K562 (cell line): ENCODE results near the gene FAM124B. TPM values are rescaled to one million over a fixed set of nuclear protein-coding genes. Genes with fewer than 3 reads are reported as not detected.
"Not testable (repeated sequence)": the region's sequence is repeated elsewhere in the genome, so short reads cannot be mapped to it uniquely, and the experiment has no call there.

Experiments used
- ATAC-seq: fragments of 200-7000 bp; cut with Tn5 transposase; 3 replicates; pipeline ENCODE4 v1.9.1; 2020; ENCODE audit warnings: moderate library complexity
- BruUV-seq: library from RNA; stranded (reverse); fragments of 400-500 nt; replicated peaks from 2 replicates; lab custom pipeline; 2021; lab: Mats Ljungman, UMichigan
- CTCF ChIA-PET: fragments of 300-600 bp; formaldehyde crosslinking; extraction: SDS; loops from one replicate; lab custom pipeline; 2021; ENCODE audit warnings: low intra/inter-chr PET ratio; lab: Yijun Ruan, JAX
- POLR2A ChIA-PET: fragments of 300-600, 350-650 bp; sonication (Branson Sonifier 250); formaldehyde crosslinking; extraction: SDS; loops from one replicate; lab custom pipeline; 2021; ENCODE audit warnings: antibody characterized with exemption, inconsistent platforms; lab: Yijun Ruan, JAX
- DNase-seq, 4 experiments: peaks; one replicate each; pipeline versions ENCODE4 v3.0.0 to v3.0.0-alpha.2; 2011 to 2018; ENCODE audit warnings: low spot score in 3 of 4, mixed read lengths in 3 of 4; ENCODE audit errors: extremely low read depth in 1 of 4
- FAIRE-seq: peaks from 2 replicates; lab custom pipeline; 2011; peaks lifted over from hg19 to GRCh38; lab: Jason Lieb, UNC
- H2AFZ ChIP-seq: 2 replicates; pipeline ENCODE4 v1.6.0; 2011; ENCODE audit warnings: low read depth, low read length, control low read depth, inconsistent platforms
- H3K27ac ChIP-seq: fragments of 200-600 bp; 3 replicates; pipeline ENCODE4 v1.8.0; 2011; ENCODE audit warnings: low read depth, mild to moderate bottlenecking, control low read depth, inconsistent platforms, low read length, moderate library complexity, mixed read lengths; ENCODE audit errors: extremely low read depth
- H3K27me3 ChIP-seq, 2 experiments: fragments of 300-600 bp in 1 of 2; 2 replicates in 1 of 2; 3 replicates in 1 of 2; pipeline versions ENCODE4 v1.6.0 to v1.8.0; 2011; ENCODE audit warnings: inconsistent platforms in 2 of 2, low read length in 2 of 2, mild to moderate bottlenecking in 1 of 2, mixed read lengths in 1 of 2, moderate library complexity in 1 of 2; ENCODE audit not compliant: control insufficient read depth in 2 of 2, insufficient read depth in 2 of 2
- H3K36me3 ChIP-seq: fragments of 300-600 bp; 3 replicates; pipeline ENCODE4 v1.8.0; 2011; ENCODE audit warnings: mild to moderate bottlenecking, low read length, inconsistent platforms; ENCODE audit not compliant: control insufficient read depth, insufficient read depth
- H3K4me1 ChIP-seq, 2 experiments: fragments of 200-600 bp in 1 of 2; replicated peaks in 1 of 2; 2 replicates in 1 of 2; 3 replicates in 1 of 2; pipeline versions ENCODE4 v1.5.1 to v1.8.0; 2011; ENCODE audit warnings: inconsistent platforms in 2 of 2, low read length in 2 of 2, mild to moderate bottlenecking in 1 of 2, mixed read lengths in 1 of 2, moderate library complexity in 1 of 2; ENCODE audit not compliant: control insufficient read depth in 2 of 2, insufficient read depth in 2 of 2
- H3K4me2 ChIP-seq: 2 replicates; pipeline ENCODE4 v1.6.1; 2011; ENCODE audit warnings: low read length, control low read depth, inconsistent platforms, mixed read lengths; ENCODE audit not compliant: insufficient read depth
- H3K4me3 ChIP-seq: fragments of 200-600 bp; sonication (generic), shearing (Covaris generic); 2 replicates; pipeline ENCODE4 v1.5.1; 2016; ENCODE audit warnings: control low read depth, inconsistent platforms
- H3K79me2 ChIP-seq: fragments of 200-600 bp; 3 replicates; pipeline ENCODE4 v1.8.0; 2011; ENCODE audit warnings: low read length, inconsistent platforms; ENCODE audit not compliant: control insufficient read depth, insufficient read depth
- H3K9ac ChIP-seq, 2 experiments: 2 replicates each; pipeline versions ENCODE4 v1.6.0 to v1.6.1; 2011; ENCODE audit warnings: low read depth in 2 of 2, low read length in 2 of 2, control low read depth in 1 of 2, inconsistent platforms in 1 of 2, mild to moderate bottlenecking in 1 of 2, mixed read lengths in 1 of 2; ENCODE audit not compliant: insufficient read depth in 1 of 2
- H3K9me1 ChIP-seq: one replicate; pipeline ENCODE4 v1.6.0; 2011; ENCODE audit warnings: inconsistent platforms, mild to moderate bottlenecking, low read length, moderate library complexity; ENCODE audit not compliant: control insufficient read depth, insufficient read depth
- H3K9me3 ChIP-seq: replicated peaks from 2 replicates; pipeline ENCODE4 v1.5.1; 2011; ENCODE audit warnings: low read depth, low read length, inconsistent platforms; ENCODE audit not compliant: control insufficient read depth, insufficient read depth
- H4K20me1 ChIP-seq: replicated peaks from 2 replicates; pipeline ENCODE4 v1.6.1; 2011; ENCODE audit warnings: low read length, inconsistent platforms, mixed read lengths; ENCODE audit not compliant: control insufficient read depth, insufficient read depth
- CEBPB ChIP-seq: fragments of 450-650 bp; IDR thresholded peaks from 2 replicates; pipeline ENCODE4 v1.6.1; 2016; ENCODE audit warnings: missing genetic modification characterization, missing compliant biosample characterization
- CEBPG ChIP-seq, 3 experiments: fragments of 200-800 bp in 1 of 3; sonication (Bioruptor generic) in 1 of 3; sonication (generic) in 1 of 3; formaldehyde crosslinking in 1 of 3; IDR thresholded peaks in 2 of 3; conservative IDR thresholded peaks in 1 of 3; 2 replicates each; pipeline versions ENCODE4 v1.6.1 to v1.8.0; 2016 to 2022; ENCODE audit warnings: missing compliant biosample characterization in 2 of 3, missing genetic modification characterization in 2 of 3, mild to moderate bottlenecking in 1 of 3, missing genetic modification reagents in 1 of 3
- ZNF212 ChIP-seq: fragments of 450-650 bp; formaldehyde crosslinking; IDR thresholded peaks from 2 replicates; pipeline ENCODE4 v1.4.0; 2020; ENCODE audit warnings: mild to moderate bottlenecking
- WGBS: fragments of 100-300 bp; shearing (Covaris generic); methylation state at CpG from one replicate; pipeline ENCODE4 v1.1.6; 2016; ENCODE audit warnings: low coverage, mixed read lengths; ENCODE audit not compliant: insufficient coverage; ENCODE audit errors: missing lambda C conversion rate; 5-methylcytosine and 5-hydroxymethylcytosine counted together
- in situ Hi-C: fragments of 300-500 bp; cut with MboI; formaldehyde crosslinking; loops from 4 replicates; pipeline ENCODE4 v1.15.0; 2018; ENCODE audit warnings: inconsistent platforms, mixed read lengths
- intact Hi-C: fragments of 100-400 bp; cut with micrococcal nuclease; formaldehyde crosslinking; loops from 2 replicates; pipeline ENCODE4 v1.14.2; 2022
- polyA plus RNA-seq, 8 experiments: library from polyadenylated mRNA; depleted of rRNA in 4 of 8; stranded (reverse) in 5 of 8; unstranded in 3 of 8; fragments of >200 nt; fragmentation: Nextera tagmentation in 2 of 8; fragmentation: Illumina TruSeq in 1 of 8; extraction: Ambion mirVana in 2 of 8; extraction: Trizol in 1 of 8; gene quantifications; 2 replicates each; pipeline versions ENCODE4 v1.2.1 to v1.2.3, GENCODE V29; 2011 to 2014; ENCODE audit warnings: inconsistent platforms in 1 of 8, missing spikeins in 1 of 8
- total RNA-seq, 7 experiments: library from RNA; depleted of rRNA in 6 of 7; stranded (reverse); fragments of >200 nt in 6 of 7; fragmentation: Illumina TruSeq in 2 of 7; extraction: Trizol in 2 of 7; gene quantifications; 2 replicates each; pipeline versions ENCODE4 v1.2.1 to v1.2.3, GENCODE V29; 2011 to 2021; ENCODE audit warnings: low replicate concordance in 1 of 7
- TF ChIP-seq, protein P1 (sequence below): fragments of 450-650 bp; formaldehyde crosslinking; IDR thresholded peaks from 2 replicates; pipeline ENCODE4 v1.4.0; 2022; ENCODE audit warnings: missing genetic modification characterization
- TF ChIP-seq, protein P2 (sequence below): fragments of 250-450 bp; sonication (Bioruptor Pico); IDR thresholded peaks from 2 replicates; pipeline ENCODE4 v1.5.0; 2021
- TF ChIP-seq, protein P3 (sequence below): sonication (generic); formaldehyde crosslinking; IDR thresholded peaks from 2 replicates; pipeline ENCODE4 v1.4.0; 2020; ENCODE audit warnings: mild to moderate bottlenecking, missing genetic modification reagents

Gene FAM124B
- total and polyA plus RNA-seq, 9 of the 15 experiments (the other 6 are each of a cell fraction or from before 2014, with no cell fraction given): 6.2 to 21.4 (median 9.3) TPM

DNA sequence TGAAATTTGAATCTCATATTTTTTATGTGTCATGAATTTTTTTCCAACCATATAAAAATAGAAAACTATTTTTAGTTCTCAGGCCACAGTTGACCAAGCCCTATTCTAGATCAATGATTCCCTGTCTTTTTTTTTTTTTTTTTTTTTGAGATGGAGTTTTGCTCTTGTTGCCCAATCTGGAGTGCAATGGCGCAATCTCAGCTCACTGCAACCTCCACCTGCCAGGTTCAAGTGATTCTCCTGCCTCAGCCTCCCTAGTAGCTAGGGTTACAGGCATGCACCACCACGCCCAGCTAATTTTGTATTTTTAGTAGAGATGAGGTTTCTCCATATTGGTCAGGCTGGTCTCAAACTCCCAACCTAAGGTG, 19.6 kb downstream of the FAM124B start:
- H3K36me3 ChIP-seq: peaks cover 20% of the 10 kb centered on the region; the same call in 2 of the 3 replicates
- H3K4me1 ChIP-seq: peaks cover 9 to 26% of the 10 kb centered on the region in 2 experiments; a peak in 4 of 5 replicates
- FAIRE-seq, DNase-seq, H3K9ac ChIP-seq, H3K9me3 ChIP-seq, BruUV-seq, H3K27me3 ChIP-seq, ATAC-seq, H3K9me1 ChIP-seq, in situ Hi-C loops, H3K4me2 ChIP-seq, intact Hi-C loops, CTCF ChIA-PET, H3K27ac ChIP-seq, H4K20me1 ChIP-seq, H2AFZ ChIP-seq, H3K4me3 ChIP-seq: not testable (repeated sequence)
- peaks cover 29% of the 10 kb centered on the region for H3K79me2 ChIP-seq
- POLR2A ChIA-PET: interaction anchor here (0.8 kb wide), 1 partner anchor 10 kb away, joined by 3 read pairs; no protein-coding TSS in a partner anchor
- WGBS: no CpG with 5 or more reads among the region's 2 CpGs
- TF ChIP-seq CEBPB (tag) (peak; percentile 58), CEBPG (CRISPR knock-in tag; IDR thresholded peaks at IDR 0.05) (peak; percentile 33; the same call in 1 of the 2 replicates), CEBPG (tag; conservative IDR thresholded peaks at IDR 0.05 in 1 of 2, IDR thresholded peaks at IDR 0.05 in 1 of 2) (peak in 1 of 2 experiments; percentile 32; a peak in 1 of 4 replicates)

DNA sequence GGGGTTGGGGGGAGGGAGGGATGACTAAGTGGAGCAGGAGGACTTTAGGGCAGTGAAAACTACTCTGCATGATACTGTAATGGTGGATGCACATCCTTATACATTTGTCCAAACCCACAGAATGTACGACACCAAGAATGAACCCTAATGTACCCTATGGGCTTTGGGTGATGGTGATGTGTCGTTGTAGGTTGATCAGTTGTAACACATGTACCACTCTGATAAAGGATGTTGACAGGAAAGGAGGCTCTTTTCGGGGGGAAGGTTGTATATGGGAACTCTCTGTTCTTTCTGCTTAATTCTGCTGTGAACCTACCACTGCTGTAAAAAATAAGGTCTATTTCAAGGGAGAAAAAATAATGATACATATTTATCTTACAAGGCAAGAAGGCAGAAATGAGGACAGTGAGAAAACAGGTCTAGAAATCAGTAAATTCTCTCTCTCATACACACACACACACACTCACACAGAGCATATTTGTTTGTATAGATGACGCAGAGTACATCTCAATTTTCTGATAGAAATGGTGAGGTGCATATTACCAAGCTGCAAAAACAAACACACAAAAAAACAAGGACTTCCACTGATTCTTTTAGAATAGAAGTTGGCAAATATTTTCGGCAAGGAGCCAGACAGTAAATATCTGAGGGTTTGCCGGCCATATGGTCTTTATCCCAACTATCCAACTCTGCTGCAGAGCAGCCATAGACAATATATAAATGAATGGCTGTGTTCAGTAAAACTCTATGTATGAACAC, 20.2 kb downstream of the FAM124B start:
- Histone ChIP-seq H3K9me1 (no peaks in the 10 kb centered on the region), H3K4me3 (no peak overlapping the region), H2AFZ (no peak overlapping the region), H3K9me3 (no peaks in the 10 kb centered on the region), H3K4me2 (no peak overlapping the region), H3K9ac (no peak overlapping the region), H3K27me3 (no peaks in the 10 kb centered on the region), H3K79me2 (peaks cover 25% of the 10 kb centered on the region), H3K27ac (no peak overlapping the region), H4K20me1 (no peaks in the 10 kb centered on the region), H3K4me1 (peaks cover 9 to 26% of the 10 kb centered on the region in 2 experiments; a peak in 4 of 5 replicates), H3K36me3 (peaks cover 20% of the 10 kb centered on the region; the same call in 2 of the 3 replicates)
- in situ Hi-C loops (no loop called here), intact Hi-C loops (no loop called here)
- no TSS peak for BruUV-seq
- POLR2A ChIA-PET: interaction anchor here (0.8 kb wide), 1 partner anchor 10 kb away, joined by 3 read pairs; no protein-coding TSS in a partner anchor
- CTCF ChIA-PET: no interaction called here
- no peak for DNase-seq
- 48% methylated on average over 6 of the region's 6 CpGs for WGBS
- no peak for FAIRE-seq
- ATAC-seq: no peak; the same call in 2 of the 3 replicates
- TF ChIP-seq, protein P1, sequence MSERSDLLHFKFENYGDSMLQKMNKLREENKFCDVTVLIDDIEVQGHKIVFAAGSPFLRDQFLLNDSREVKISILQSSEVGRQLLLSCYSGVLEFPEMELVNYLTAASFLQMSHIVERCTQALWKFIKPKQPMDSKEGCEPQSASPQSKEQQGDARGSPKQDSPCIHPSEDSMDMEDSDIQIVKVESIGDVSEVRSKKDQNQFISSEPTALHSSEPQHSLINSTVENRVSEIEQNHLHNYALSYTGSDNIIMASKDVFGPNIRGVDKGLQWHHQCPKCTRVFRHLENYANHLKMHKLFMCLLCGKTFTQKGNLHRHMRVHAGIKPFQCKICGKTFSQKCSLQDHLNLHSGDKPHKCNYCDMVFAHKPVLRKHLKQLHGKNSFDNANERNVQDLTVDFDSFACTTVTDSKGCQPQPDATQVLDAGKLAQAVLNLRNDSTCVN (CRISPR knock-in tag): no peak
- TF ChIP-seq, protein P2, sequence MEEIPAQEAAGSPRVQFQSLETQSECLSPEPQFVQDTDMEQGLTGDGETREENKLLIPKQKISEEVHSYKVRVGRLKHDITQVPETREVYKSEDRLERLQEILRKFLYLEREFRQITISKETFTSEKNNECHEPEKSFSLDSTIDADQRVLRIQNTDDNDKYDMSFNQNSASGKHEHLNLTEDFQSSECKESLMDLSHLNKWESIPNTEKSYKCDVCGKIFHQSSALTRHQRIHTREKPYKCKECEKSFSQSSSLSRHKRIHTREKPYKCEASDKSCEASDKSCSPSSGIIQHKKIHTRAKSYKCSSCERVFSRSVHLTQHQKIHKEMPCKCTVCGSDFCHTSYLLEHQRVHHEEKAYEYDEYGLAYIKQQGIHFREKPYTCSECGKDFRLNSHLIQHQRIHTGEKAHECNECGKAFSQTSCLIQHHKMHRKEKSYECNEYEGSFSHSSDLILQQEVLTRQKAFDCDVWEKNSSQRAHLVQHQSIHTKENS (CRISPR knock-in tag): no peak
- no peak for TF ChIP-seq ZNF212 (CRISPR knock-in tag)
- TF ChIP-seq, protein P3, sequence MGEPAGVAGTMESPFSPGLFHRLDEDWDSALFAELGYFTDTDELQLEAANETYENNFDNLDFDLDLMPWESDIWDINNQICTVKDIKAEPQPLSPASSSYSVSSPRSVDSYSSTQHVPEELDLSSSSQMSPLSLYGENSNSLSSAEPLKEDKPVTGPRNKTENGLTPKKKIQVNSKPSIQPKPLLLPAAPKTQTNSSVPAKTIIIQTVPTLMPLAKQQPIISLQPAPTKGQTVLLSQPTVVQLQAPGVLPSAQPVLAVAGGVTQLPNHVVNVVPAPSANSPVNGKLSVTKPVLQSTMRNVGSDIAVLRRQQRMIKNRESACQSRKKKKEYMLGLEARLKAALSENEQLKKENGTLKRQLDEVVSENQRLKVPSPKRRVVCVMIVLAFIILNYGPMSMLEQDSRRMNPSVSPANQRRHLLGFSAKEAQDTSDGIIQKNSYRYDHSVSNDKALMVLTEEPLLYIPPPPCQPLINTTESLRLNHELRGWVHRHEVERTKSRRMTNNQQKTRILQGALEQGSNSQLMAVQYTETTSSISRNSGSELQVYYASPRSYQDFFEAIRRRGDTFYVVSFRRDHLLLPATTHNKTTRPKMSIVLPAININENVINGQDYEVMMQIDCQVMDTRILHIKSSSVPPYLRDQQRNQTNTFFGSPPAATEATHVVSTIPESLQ (CRISPR knock-in tag): no peak
